Activated CD8-positive, alpha-beta memory T cell treated with anti-CD3 and anti-CD28 coated beads, Interleukin-2, amount 50 U/mL, for 24 hours (primary cell): ENCODE results near the gene FLG.
"Not testable (repeated sequence)": the region's sequence is repeated elsewhere in the genome, so short reads cannot be mapped to it uniquely, and the experiment has no call there.

Source experiments
- DNase-seq: peaks from one replicate; pipeline ENCODE4 v3.0.0-alpha.2; 2020; ENCODE audit errors: extremely low read depth

FLG gene

GRCh38 chr1:152325111-152325510 is at the start of gene FLG:
Gene FLG, minus strand, starts transcription at chr1:152325239. Its CDS starts 9,783 bp downstream, at chr1:152315456.
- no peak for DNase-seq

- no peak for DNase-seq
Observed at GRCh38 chr1:152374451-152374850, 49.4 kb upstream of the FLG start.

- DNase-seq: no peak
Observed at GRCh38 chr1:152372672-152373071, 47.6 kb upstream of the FLG start.

- no peak for DNase-seq
Observed at GRCh38 chr1:152367436-152367835, 42.4 kb upstream of the FLG start.

- no peak for DNase-seq
Observed at GRCh38 chr1:152359906-152360305, 34.9 kb upstream of the FLG start, which contains the start of gene FLG2. Gene FLG2, minus strand, starts transcription at chr1:152360006. Its CDS starts 1,122 bp downstream, at chr1:152358884.

GRCh38 chr1:152356736-152357135 is 31.7 kb upstream of the FLG start:
- no peak for DNase-seq

- DNase-seq: no peak
Observed at GRCh38 chr1:152349611-152350010, 24.6 kb upstream of the FLG start.

GRCh38 chr1:152348447-152348846 is 23.4 kb upstream of the FLG start:
- DNase-seq: no peak

GRCh38 chr1:152347116-152347728 is 22.2 kb upstream of the FLG start:
- DNase-seq: no peak

GRCh38 chr1:152344438-152344837 is 19.4 kb upstream of the FLG start:
- no peak for DNase-seq

- DNase-seq: no peak
Observed at GRCh38 chr1:152343006-152343405, 18.0 kb upstream of the FLG start.

GRCh38 chr1:152335399-152335798 is 10.4 kb upstream of the FLG start:
- no peak for DNase-seq

GRCh38 chr1:152328801-152329391 is 3.9 kb upstream of the FLG start:
- no peak for DNase-seq

GRCh38 chr1:152313970-152314369 is 11.1 kb downstream of the FLG start:
- DNase-seq: no peak

- no peak for DNase-seq
Observed at GRCh38 chr1:152313319-152313801, 11.7 kb downstream of the FLG start.

GRCh38 chr1:152312169-152312568 is 12.9 kb downstream of the FLG start:
- not testable (repeated sequence) for DNase-seq

- DNase-seq: no peak
Observed at GRCh38 chr1:152309955-152310354, 15.1 kb downstream of the FLG start.

GRCh38 chr1:152309320-152309901 is 15.6 kb downstream of the FLG start:
- DNase-seq: not testable (repeated sequence)

- not testable (repeated sequence) for DNase-seq
Observed at GRCh38 chr1:152308758-152309157, 16.3 kb downstream of the FLG start.

GRCh38 chr1:152307970-152308369 is 17.1 kb downstream of the FLG start:
- DNase-seq: not testable (repeated sequence)

- not testable (repeated sequence) for DNase-seq
Observed at GRCh38 chr1:152306123-152306522, 18.9 kb downstream of the FLG start.

GRCh38 chr1:152304773-152305172 is 20.3 kb downstream of the FLG start:
- DNase-seq: not testable (repeated sequence)
